ENCODE measurements around the gene STX5.
"Not testable (repeated sequence)": the region's sequence is repeated elsewhere in the genome, so short reads cannot be mapped to it uniquely, and the experiment has no call there.

The STX5 gene, protein sequence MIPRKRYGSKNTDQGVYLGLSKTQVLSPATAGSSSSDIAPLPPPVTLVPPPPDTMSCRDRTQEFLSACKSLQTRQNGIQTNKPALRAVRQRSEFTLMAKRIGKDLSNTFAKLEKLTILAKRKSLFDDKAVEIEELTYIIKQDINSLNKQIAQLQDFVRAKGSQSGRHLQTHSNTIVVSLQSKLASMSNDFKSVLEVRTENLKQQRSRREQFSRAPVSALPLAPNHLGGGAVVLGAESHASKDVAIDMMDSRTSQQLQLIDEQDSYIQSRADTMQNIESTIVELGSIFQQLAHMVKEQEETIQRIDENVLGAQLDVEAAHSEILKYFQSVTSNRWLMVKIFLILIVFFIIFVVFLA

DNA sequence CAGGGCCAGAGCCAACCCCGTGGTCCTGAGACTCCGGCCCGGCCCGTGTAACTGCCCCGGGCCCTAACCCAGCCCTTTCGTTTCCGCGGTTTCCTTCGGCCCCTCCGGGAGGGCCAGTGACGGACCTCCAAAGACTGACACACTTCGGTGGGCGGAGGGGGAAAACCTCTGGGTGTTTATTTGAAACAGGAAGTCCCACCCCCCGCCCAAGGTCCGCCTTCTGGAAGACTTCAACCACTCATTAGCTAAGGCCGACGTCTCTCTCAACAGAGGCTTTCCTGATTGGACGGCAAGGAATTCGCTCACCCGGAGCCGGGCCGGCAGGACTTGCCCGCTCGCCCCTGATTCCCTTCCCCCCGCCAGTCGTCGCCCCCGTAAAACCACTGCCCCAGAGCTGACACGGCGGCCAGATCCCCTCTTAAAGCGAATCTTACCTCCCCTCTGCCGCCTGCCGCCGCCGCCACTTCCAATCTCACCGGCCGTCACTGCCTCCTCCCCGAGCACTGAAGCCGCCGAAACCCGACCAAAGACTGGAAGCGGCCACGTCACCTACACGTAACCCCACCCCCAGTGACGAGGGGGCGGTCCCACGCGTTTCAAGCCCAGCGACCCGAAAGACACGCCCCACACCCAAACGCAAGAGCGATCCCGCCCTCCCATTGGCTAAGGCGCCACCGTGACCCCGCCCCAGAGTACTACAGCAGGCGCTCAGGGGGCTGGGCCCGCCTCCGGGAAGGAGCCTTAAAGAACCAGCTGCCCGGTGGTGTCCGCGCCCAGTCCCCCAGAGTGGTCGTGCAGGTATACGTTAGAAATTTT is at the start of gene STX5:
Gene STX5 (minus strand): TSS at position 532 of the 816 bp plus-strand sequence. CDS start 808 bp downstream, outside the sequence.
- DNase-seq (ENCODE audit: low read depth, low spot score) = peak; percentile 99

- DNase-seq (ENCODE audit: low read depth, low spot score) = no peak
Observed at GRCh38 chr11:62880803-62881578, 49.1 kb upstream of the STX5 start, which contains the start of gene SLC3A2. TSS of gene SLC3A2 (plus strand) at chr11:62880896. CDS start at chr11:62881024, 128 bp downstream.

- no peak for DNase-seq (ENCODE audit: low read depth, low spot score)
Observed at GRCh38 chr11:62880231-62880802, 48.5 kb upstream of the STX5 start.

- DNase-seq (ENCODE audit: low read depth, low spot score) = no peak
Observed at GRCh38 chr11:62879235-62879978, 47.6 kb upstream of the STX5 start.

DNA sequence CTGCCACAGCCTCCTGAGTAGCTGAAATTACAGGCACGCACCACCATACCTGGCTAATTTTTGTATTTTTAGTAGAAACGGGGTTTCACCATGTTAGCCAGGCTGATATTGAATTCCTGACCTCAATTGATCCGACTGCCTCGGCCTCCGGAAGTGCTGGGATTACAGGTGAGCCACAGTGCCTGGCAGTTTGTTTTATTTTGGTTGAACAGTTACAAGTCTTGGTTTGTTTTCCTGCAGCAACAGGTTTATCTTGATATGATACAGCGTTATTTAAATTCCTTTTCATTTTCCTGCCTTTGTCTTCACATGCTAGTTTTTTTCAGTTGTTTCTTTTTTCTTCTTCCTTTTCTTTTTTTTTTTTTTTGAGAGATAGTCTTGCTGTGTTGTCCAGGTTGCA is 44.9 kb upstream of the STX5 start:
- no peak for DNase-seq (ENCODE audit: low read depth, low spot score)

DNA sequence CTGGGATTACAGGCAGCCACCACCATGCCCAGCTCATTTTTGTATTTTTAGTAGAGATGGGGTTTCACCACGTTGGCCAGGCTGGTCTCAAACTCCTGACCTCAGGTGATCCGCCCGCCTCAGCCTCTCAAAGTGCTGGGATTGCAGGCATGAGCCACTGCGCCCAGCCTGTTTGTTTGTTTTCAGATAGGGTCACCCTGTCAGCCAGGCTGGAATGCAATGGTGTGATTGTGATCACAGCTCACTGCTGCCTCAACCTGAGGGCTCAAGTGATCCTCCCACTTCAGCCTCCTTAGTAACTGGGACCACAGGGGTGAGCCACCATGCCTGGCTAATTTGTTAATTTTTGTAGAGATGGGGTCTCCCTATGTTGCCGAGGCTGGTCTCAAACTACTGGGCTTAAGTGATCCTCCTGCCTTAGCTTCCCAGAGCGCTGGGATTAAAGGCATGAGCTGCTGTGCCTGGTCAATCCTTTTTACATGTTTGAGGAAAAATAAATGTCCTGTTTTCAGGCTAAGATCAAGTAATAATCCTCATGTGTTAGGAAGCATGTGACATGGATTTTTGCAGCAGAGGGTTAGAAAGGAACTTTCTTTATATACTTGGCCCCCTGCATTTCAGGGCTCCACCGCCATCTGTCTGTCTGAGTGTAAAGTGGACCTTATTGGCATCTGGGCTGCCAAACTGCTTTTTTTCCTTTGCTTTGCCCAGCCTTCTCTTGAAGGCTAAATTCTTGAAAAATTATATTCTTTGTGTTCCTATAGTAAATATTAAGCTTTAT is 44.0 kb upstream of the STX5 start:
- DNase-seq (ENCODE audit: low read depth, low spot score) = no peak

DNA sequence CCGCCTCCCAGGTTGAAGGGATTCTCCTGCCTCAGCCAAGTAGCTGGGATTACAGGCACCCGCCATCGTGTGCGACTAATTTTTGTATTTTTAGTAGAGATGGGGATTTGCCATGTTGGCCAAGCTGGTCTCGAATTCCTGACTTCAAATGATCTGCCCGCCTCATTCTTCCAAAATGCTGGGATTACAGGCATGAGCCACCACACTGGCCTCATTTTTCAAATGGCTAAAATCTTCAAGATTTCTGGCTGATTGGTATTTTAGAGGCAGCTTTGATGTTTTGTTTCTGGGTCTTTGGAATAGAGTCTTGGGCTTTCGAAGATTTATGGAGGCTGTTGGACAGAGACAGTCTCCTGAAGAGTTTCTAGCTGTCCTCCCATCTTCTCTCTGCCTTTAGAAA is 43.0 kb upstream of the STX5 start:
- no peak for DNase-seq (ENCODE audit: low read depth, low spot score)

DNA sequence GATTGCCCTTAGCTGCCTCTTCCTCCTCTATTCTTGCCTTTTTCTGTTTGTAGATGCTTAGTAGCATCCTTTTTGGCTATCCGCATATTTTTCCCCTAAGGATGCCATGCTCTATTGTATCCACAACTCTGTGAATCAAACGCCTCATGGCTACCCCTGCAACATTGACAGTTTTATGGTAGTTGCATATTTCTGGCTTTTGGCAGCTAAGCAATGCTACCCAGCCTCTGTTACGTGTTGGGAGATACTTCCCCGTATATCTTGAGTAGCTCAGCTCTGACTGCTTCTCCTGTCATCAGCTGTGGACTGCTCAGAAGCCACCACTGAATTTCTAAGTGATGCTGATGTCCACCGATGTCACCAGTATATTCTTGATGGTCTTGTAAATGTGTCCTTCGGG is 33.8 kb upstream of the STX5 start:
- no peak for DNase-seq (ENCODE audit: low read depth, low spot score)

DNA sequence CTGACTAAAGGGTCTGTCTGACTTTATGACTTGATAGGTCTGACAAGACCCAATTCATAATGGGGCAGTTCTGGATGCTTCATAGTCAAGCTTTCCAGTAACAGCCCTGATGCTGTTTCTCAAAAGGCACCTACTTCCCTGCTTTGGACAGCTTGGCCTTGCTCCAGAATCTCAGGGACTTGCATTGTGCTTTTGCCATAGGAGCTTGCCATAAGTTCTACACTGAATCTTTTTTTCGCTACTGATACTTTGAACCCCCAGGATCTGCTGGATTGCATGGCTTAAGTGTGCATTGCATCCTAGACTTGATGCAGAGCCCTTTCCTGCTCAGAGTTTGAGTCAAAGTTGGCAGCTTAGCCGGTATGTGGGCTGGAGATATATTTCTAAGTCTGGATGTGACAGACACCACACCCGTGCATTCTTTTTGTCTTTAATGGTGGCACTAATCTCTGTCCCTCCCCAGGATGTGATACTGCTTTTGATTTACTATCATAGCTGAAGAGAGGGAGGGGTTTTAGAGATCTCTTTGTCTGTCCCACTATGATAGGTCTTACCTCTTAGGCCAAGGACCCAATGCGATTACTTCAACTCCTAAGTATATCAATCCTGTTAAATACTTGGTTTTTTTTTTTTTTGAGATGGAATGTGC is 32.0 kb upstream of the STX5 start:
- no peak for DNase-seq (ENCODE audit: low read depth, low spot score)

- DNase-seq (ENCODE audit: low read depth, low spot score) = not testable (repeated sequence)
Observed at GRCh38 chr11:62861564-62862192, 29.8 kb upstream of the STX5 start.

DNA sequence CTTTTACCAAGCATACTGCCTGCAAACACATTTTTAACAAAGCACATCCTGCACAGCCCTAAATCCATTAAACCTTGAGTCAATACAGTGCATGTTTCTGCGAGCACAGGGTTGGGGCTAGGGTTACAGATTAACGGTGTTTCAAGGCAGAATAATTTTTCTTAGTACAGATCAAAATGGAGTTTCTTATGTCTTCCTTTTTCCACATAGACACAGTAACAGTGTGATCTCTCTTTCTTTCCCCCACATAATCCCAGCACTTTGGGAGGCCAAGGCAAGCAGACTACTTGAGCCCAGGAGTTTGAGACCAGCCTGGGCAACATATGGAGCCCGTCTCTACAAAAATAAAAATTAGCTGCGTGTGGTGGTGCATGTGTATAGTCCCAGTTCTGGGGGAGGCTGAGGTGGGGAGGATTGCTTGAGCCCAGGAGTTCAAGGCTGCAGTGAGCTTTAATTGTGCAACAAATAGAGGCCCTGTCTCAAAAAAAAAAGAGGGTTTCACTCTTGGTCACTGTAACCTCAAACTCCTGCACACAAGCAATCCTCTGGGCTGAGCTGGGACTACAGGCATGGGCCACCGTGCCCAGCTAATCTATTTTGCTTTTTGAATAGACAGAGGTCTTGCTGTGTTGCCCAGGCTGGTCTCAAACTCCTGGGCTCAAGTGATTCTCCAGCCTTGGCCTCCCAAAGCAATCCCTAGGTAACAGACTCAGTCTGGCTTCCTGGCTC is 29.1 kb upstream of the STX5 start:
- DNase-seq (ENCODE audit: low read depth, low spot score) = no peak

DNA sequence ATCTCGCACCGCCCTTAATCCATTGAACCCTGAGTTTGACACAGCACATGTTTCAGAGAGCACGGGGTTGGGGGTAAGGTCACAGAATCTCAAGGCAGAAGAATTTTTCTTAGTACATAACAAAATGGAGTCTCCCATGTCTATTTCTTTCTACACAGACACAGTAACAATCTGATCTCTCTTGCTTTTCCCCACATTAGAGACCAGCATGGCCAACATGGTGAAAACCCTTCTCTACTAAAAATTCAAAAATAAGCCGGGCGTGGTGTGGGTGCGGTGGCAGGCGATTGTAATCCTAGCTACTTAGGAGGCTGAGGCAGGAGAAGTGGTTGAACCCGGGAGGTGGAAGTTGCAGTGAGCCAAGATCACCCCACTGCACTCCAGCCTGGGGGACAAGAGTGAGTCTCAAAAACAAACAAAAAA is 27.4 kb upstream of the STX5 start:
- not testable (repeated sequence) for DNase-seq (ENCODE audit: low read depth, low spot score)

- DNase-seq (ENCODE audit: low read depth, low spot score) = no peak
Observed at GRCh38 chr11:62858201-62858600, 26.4 kb upstream of the STX5 start.

DNA sequence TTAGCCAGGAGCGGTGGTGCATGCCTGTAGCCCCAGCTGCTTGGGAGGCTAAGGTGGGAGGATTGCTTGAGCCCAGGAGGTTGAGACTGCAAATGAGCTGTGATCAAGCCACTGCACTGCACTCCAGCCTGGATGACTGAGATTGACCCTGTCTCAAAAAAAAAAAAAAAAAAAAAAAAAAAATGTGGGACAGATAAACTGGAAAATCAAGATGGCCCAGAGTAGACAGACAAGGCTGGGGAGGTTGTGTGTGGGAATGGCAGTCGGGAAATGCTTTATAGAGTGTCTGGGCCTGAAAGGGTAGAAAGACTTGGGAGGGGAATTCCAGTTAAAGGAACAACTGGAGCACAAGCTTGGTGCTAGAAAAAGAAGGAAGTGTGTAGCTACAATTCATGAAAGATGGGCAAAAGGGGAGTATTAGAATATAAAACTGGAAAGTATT is 25.7 kb upstream of the STX5 start:
- no peak for DNase-seq (ENCODE audit: low read depth, low spot score)

DNA sequence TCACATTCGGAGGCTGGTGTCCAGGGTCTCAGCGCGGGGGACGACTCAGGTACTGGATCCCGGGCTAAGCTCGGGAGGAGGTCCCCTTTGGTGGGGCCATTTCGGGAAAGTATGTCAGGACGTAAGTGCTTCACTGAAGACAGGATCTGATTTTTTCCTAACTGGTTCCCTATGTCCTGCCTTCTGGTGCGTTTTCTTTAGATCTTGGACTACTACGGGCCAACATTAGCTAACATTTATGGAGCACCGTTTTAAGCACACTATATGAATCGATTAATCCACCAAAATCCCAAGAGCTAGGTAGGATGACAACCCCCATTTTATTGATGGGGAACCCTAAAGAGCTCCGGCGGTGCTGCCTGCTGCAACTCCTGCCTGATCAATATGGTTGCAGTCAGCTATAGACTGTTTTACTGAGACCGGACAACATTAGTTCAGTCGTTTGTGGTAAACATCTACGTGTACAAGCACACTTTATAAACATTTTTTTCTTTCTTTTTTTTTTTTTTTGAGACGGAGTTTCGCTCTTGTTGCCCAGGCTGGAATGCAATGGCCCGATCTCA is 24.6 kb upstream of the STX5 start:
- no peak for DNase-seq (ENCODE audit: low read depth, low spot score)

- DNase-seq (ENCODE audit: low read depth, low spot score) = peak; percentile 95
Observed at GRCh38 chr11:62855571-62856332, 23.9 kb upstream of the STX5 start.
